Dermis blood vessel endothelial cell (primary cell): ENCODE data around the gene FBXW8. TPM values are rescaled to one million over a fixed set of nuclear protein-coding genes. Genes with fewer than 3 reads are reported as not detected.
A peak's percentile ranks its signal among the peaks of the same experiment; 100 is the strongest.

ENCODE experiments used
- DNase-seq: peaks from one replicate; pipeline ENCODE4 v3.0.0; 2010
- total RNA-seq: library from RNA; depleted of rRNA; stranded (reverse); fragments of >200 nt; gene quantifications from 2 replicates; pipeline ENCODE4 v1.2.3, GENCODE V29; 2014

FBXW8 gene
- total RNA-seq, 1 donor from 2014 or later, result 16.0 TPM

- DNase-seq, result no peak
Measured at GRCh38 chr12:117060929-117061305, 150.2 kb downstream of the FBXW8 start.

GRCh38 chr12:117061555-117062079 is 150.9 kb downstream of the FBXW8 start:
- no peak for DNase-seq

GRCh38 chr12:117063162-117063911 is 152.6 kb downstream of the FBXW8 start:
- DNase-seq, result no peak

- DNase-seq, result no peak
Measured at GRCh38 chr12:117064049-117064448, 153.3 kb downstream of the FBXW8 start.

GRCh38 chr12:117064596-117064995 is 153.8 kb downstream of the FBXW8 start:
- no peak for DNase-seq

GRCh38 chr12:117067016-117067415 is 156.3 kb downstream of the FBXW8 start:
- no peak for DNase-seq

GRCh38 chr12:117067638-117068037 is 156.9 kb downstream of the FBXW8 start:
- no peak for DNase-seq

GRCh38 chr12:117068492-117068891 is 157.7 kb downstream of the FBXW8 start:
- no peak for DNase-seq

GRCh38 chr12:117069101-117069797 is 158.5 kb downstream of the FBXW8 start:
- no peak for DNase-seq

GRCh38 chr12:117069926-117070900 is 159.5 kb downstream of the FBXW8 start:
- no peak for DNase-seq

- no peak for DNase-seq
Measured at GRCh38 chr12:117071009-117071408, 160.3 kb downstream of the FBXW8 start.

- DNase-seq, result no peak
Measured at GRCh38 chr12:117072106-117072505, 161.4 kb downstream of the FBXW8 start.

- no peak for DNase-seq
Measured at GRCh38 chr12:117072736-117073490, 162.2 kb downstream of the FBXW8 start.

- no peak for DNase-seq
Measured at GRCh38 chr12:117073611-117074010, 162.9 kb downstream of the FBXW8 start.

GRCh38 chr12:117076410-117077372 is 165.9 kb downstream of the FBXW8 start:
- peak; percentile 15 for DNase-seq

- no peak for DNase-seq
Measured at GRCh38 chr12:117079487-117079886, 168.7 kb downstream of the FBXW8 start.

- DNase-seq, result no peak
Measured at GRCh38 chr12:117080661-117081144, 170.0 kb downstream of the FBXW8 start.
